ENCODE measurements around the gene SLC12A4.

DNA sequence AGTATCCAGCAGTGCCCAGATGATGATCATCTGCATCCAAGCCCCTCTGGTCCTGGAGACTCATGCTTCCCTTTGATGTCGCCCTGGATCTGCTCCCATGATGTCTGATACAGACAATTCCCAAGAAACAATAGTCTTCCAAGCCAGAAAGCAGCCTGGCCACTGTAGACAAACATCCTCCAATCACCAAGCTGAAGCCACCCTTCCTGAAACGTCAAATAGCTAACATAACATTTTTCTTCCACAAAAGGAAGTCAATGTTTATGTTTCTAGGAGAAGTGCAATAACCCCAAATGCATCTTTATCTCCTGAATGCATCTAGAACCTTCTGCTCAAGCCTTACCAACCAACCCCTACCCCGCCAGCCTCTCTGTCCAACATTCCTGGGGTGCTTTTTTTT lies 32.0 kb upstream of the SLC12A4 start:
- no peak for TF ChIP-seq EP300 (IDR thresholded peaks at IDR 0.05)
- TF ChIP-seq, protein P1, sequence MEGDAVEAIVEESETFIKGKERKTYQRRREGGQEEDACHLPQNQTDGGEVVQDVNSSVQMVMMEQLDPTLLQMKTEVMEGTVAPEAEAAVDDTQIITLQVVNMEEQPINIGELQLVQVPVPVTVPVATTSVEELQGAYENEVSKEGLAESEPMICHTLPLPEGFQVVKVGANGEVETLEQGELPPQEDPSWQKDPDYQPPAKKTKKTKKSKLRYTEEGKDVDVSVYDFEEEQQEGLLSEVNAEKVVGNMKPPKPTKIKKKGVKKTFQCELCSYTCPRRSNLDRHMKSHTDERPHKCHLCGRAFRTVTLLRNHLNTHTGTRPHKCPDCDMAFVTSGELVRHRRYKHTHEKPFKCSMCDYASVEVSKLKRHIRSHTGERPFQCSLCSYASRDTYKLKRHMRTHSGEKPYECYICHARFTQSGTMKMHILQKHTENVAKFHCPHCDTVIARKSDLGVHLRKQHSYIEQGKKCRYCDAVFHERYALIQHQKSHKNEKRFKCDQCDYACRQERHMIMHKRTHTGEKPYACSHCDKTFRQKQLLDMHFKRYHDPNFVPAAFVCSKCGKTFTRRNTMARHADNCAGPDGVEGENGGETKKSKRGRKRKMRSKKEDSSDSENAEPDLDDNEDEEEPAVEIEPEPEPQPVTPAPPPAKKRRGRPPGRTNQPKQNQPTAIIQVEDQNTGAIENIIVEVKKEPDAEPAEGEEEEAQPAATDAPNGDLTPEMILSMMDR (IDR thresholded peaks at IDR 0.05), result no peak

All from suprapubic skin (tissue), 3 donors.